Melanocyte of skin (primary cell): ENCODE data around the gene ARHGEF12. TPM values are rescaled to one million over a fixed set of nuclear protein-coding genes. Genes with fewer than 3 reads are reported as not detected.

ENCODE experiments used
- small RNA-seq, 2 donors: library from RNA; depleted of rRNA; stranded (forward); fragments of <200 nt; gene quantifications; one replicate each; pipeline ENCODE3, GENCODE V24; 2012
- total RNA-seq, 2 donors: library from RNA; depleted of rRNA; stranded (reverse); fragments of >200 nt; gene quantifications; 2 replicates each; pipeline ENCODE4 v1.2.3, GENCODE V29; 2012

ARHGEF12 gene, protein sequence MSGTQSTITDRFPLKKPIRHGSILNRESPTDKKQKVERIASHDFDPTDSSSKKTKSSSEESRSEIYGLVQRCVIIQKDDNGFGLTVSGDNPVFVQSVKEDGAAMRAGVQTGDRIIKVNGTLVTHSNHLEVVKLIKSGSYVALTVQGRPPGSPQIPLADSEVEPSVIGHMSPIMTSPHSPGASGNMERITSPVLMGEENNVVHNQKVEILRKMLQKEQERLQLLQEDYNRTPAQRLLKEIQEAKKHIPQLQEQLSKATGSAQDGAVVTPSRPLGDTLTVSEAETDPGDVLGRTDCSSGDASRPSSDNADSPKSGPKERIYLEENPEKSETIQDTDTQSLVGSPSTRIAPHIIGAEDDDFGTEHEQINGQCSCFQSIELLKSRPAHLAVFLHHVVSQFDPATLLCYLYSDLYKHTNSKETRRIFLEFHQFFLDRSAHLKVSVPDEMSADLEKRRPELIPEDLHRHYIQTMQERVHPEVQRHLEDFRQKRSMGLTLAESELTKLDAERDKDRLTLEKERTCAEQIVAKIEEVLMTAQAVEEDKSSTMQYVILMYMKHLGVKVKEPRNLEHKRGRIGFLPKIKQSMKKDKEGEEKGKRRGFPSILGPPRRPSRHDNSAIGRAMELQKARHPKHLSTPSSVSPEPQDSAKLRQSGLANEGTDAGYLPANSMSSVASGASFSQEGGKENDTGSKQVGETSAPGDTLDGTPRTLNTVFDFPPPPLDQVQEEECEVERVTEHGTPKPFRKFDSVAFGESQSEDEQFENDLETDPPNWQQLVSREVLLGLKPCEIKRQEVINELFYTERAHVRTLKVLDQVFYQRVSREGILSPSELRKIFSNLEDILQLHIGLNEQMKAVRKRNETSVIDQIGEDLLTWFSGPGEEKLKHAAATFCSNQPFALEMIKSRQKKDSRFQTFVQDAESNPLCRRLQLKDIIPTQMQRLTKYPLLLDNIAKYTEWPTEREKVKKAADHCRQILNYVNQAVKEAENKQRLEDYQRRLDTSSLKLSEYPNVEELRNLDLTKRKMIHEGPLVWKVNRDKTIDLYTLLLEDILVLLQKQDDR (N-terminal part only)
- 10 to 100 TPM; 65.0 to 68.6 TPM for total RNA-seq

GRCh38 chr11:120335908-120336640 is at the start of gene ARHGEF12:
Gene ARHGEF12, plus strand, starts transcription at chr11:120336413. Its CDS starts 831 bp downstream, at chr11:120337244.

GRCh38 chr11:120324932-120325810 is 11.0 kb upstream of the ARHGEF12 start, which contains the start of gene TLCD5:
Gene TLCD5, plus strand, starts transcription at chr11:120325299. Its CDS starts 2,143 bp downstream, at chr11:120327442.

DNA sequence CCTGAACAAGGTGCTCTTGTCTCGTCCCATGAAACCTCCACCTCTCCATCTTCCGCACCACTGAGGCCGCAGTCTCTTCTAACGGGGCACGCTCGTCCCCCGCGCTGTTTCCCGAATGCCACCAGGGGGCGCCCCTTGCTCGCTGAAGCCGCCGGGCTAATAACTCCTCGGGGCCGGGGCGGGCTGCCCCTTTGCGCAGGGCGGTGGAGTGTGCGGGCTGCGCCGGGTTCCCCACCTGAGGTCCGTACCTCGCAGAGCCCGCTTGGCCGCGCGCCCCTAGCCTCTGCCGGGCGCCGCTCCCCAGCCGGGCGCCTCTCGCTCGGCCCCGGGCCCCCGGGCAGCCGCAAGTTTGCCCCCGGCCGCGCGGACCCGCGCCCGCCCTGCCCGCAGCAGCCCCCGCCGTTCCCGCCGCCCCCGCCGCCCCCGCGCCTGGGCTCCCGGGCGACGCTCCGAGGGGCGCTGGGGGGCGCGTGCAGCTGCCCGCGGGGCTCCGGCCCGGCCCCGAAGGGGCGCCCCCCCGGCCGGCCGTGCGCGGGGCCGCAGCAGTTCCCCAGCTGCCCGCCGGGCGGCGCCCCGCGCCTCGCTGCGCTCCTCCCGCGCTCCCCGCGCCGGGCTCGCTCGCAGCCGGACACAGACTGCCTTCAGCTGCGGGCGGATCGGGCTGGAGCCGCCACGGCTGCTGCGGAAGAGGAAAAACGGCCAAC is 175.1 kb downstream of the ARHGEF12 start, which contains the start of gene GRIK4:
GRIK4 (plus strand) TSS at position 633 of the 704 bp plus-strand sequence. CDS start 148,571 bp downstream, outside the sequence.

Small RNA genes within 50 kb of the gene (small RNA-seq; reads per million reads assigned to genes)
- gene RF00100 = 370 to 1,230 reads per million in 2 donors

Other genes starting within 250 kb of the ARHGEF12 start
- not detected for gene TRIM29, start 198.3 kb upstream of the ARHGEF12 start, total RNA-seq
- gene OAF, start 125.4 kb upstream of the ARHGEF12 start, total RNA-seq = 10 to 100 TPM; 24.1 to 34.0 TPM
- 1 to 10 TPM in 1 of 2 donors, not detected in 1; 1.0 TPM for gene POU2F3, start 96.3 kb upstream of the ARHGEF12 start, total RNA-seq
- 1 to 10 TPM; 2.8 to 4.0 TPM for gene TLCD5, start 11.1 kb upstream of the ARHGEF12 start, total RNA-seq
- gene GRIK4, start 175.3 kb downstream of the ARHGEF12 start, total RNA-seq = under 1 TPM in 1 of 2 donors, not detected in 1; under 0.01 TPM